ENCODE measurements around the gene SIK3.

- TF ChIP-seq CTCF (IDR thresholded peaks at IDR 0.05) (no peak), POLR2A (IDR thresholded peaks at IDR 0.05) (no peak)
These were observed 31.3 kb downstream of the SIK3 start for GRCh38 chr11:117066959-117067358.
